GM18519 (cell line): ENCODE data around the gene BCL2.
"Not testable (repeated sequence)": the region's sequence is repeated elsewhere in the genome, so short reads cannot be mapped to it uniquely, and the experiment has no call there.

Source experiments
- ATAC-seq: cut with Tn5 transposase; IDR thresholded peaks from one replicate; pipeline ENCODE4 v1.9.1; 2021; ENCODE audit warnings: mild to moderate bottlenecking, moderate library complexity; ENCODE audit not compliant: unreplicated experiment, low FRiP score

The BCL2 gene

GRCh38 chr18:63238693-63239075, 80.9 kb downstream of the BCL2 start:
- no peak for ATAC-seq

DNA sequence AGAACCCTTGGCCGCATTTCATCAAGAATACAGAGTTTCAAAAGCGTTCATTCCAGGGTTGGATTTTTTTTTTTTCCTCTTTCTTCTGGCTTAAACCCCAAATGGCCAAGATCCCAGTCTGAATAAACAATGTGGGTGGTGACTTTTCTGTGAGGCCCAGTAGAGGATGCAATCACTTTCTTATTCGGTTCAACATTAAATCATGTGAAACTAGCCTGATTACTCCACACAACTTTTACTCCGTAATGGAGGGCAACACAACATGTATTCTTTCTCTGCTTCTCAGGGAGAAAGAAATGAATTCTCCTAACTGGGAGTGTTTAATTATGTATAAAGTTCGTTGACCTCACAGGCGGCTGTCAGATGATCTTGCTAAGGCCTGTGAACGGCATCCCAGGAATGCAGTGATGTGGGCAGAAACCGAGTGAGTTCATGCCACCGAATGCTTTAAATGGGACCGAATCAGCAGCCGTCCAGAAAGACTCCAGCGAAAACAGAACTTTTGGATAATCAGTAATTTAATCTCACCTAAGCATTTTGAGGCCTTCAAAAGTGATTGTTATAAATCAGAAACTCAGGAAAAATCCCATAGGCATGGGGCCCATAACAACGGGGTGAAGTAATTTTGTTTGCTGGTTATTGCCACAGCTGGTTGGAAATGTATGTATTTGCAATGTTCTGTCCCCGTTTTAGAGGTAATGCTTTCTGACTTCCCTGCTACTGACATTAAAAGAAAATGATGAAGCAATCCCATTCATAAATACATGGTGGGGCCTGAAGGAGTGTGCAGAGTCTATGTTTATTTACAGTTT, 81.5 kb downstream of the BCL2 start:
- no peak for ATAC-seq

DNA sequence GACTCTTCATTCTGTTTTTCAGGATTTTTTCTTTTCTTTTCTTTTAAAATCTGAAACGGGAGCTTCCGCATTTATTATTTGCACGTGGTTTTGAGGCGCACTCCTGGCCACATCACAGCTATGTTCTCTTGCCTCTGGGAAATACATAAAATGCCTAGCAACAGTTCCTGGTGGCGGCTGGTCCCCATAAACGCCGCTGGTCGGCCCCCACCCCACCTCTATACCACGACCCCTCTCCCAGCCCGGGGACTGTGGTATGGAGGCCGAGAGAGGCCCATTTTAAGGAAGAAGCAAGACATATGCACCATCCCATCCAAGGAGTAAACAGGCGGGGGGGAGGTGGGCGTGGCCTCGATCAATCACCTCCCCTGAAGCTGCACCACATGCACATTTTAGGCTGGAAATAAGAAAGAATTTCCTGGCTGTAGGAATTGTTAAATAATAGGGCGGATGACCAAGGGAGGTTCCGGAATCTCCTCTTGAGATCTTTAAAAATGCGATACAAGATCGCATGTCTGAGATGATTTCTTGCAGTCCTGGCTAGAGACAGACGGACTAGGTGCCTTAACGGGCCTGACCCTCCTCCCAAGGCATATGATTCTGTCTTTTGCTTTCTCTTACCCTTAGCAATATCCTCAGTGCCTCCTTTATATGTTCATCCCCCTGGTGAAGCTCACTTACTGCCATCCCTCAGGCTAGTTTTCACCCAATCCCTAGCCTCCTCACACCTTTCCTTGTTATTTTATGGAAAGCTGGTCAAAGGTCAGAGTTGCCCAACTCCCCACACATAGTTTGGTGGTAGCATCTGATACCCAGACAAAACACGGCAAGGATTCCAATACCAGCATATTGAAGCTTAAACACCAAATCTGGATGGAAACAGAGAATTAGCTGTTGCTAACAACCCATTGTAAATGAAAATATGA, 82.4 kb downstream of the BCL2 start:
- no peak for ATAC-seq

GRCh38 chr18:63236406-63236805, 83.2 kb downstream of the BCL2 start:
- no peak for ATAC-seq

GRCh38 chr18:63235920-63236319, 83.6 kb downstream of the BCL2 start:
- ATAC-seq, result not testable (repeated sequence)

- ATAC-seq, result no peak
Observed at GRCh38 chr18:63234841-63235240, 84.7 kb downstream of the BCL2 start.

DNA sequence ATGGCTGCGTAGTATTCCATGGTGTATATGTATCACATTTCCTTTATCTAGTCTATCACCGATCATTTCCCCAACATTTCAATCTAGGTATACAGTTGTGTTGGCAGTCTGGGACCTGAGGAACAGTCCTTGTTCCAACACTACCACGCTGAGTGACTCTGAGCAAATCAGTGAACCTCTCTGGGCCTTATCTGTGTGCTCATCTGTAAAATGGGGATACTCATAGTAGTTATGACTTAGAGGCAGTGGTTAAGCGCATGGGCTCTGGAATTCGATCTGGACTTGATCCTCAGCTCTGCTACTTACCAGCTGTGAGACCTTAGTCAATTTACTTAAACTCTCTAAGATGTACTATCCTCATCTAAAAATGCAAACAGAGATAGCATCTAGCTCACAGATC, 85.1 kb downstream of the BCL2 start:
- no peak for ATAC-seq

- no peak for ATAC-seq
Observed at GRCh38 chr18:63233334-63233733, 86.2 kb downstream of the BCL2 start.

DNA sequence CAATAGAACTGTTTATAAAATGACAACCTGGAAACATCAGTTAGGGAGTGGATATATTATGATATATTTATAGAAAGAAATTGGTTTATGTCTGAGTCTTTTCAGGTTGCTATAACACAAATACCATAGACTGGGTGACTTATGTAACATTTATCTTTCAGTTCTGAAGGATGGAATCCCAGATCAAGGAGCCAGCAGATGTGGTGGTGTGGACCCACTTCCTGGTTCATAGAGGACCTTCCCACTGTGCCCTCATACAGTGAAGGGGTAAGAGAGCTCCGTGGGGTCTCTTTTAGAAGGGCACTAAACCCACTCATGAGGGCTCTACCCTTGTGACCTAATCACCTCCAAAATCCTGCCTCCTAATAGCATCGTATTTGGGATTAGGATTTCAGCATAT, 86.7 kb downstream of the BCL2 start:
- ATAC-seq, result no peak

- no peak for ATAC-seq
Observed at GRCh38 chr18:63229971-63230370, 89.6 kb downstream of the BCL2 start.

DNA sequence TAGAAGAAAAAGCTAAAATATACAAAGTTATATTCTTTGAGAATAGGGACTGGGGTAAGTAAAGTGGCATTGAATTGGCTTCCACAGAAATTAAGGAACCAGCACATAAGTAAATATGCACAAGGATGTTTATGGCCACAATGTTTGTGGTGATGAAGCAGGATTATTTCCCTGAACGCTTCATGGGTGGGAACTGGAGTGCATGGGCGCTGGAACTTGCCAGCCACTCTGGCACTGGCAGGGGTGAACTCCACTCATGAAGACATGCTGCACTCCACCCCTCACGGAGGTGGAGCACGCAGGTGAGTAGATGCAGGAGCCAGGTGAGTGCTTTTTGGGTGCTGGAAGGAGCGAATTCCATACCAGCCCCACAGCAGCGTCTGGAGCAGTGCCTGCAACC, 94.1 kb downstream of the BCL2 start:
- no peak for ATAC-seq

DNA sequence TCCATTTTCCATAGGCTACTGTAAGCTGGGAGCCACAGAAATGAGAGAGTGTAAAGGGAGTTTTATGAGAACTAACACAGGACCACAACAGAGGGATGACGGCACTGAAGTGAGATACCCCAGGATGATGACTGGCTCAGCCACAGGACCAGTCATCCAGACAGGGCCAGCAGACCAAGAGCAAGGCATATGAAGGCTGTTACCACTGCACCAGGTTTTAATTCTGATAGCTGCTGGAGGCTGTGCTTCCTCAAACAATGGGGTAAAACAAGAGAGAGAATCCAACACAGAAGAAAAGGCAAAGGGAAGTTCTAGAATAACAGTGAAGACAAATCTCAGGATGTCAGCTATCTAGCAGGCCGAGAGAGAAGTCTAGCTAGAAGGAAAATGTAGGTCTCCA, 94.9 kb downstream of the BCL2 start:
- no peak for ATAC-seq

DNA sequence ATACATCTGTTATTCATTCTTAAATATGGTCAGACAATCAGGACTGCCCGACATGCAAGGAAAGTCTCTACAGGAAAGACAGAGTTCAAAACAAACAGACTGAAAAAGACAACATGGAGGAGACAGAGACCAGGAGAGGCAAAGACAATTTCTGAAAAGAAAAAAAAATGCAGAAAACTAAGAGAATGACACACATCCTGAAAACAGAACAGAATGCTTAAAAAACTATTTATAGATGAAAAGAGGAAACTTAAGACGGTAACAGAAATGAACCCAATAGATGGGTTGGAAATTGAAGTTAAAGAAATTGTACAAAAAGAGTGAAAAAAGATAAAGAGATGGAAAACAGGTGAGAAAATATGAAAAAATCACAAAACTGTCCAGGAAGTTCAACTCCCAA, 95.7 kb downstream of the BCL2 start:
- ATAC-seq, result no peak

DNA sequence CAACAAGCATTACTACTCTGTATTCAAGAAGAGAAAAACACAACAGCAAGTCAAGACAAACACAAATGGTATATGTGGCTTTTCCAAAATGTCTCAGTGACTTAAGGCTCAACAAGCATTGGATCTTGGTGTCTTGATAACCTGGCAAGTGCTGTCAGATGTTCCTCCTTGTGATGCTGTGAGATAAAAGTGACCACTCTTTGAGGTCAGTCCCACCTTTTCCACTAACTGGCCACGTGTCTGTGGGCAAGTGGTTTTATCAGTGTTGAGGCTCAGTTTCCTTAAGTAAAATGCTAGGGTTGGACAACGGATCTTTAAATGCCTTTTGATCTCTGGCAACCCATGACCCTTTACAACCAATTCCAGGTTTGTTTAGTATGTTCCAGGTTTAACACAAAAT, 98.7 kb downstream of the BCL2 start:
- ATAC-seq, result no peak

DNA sequence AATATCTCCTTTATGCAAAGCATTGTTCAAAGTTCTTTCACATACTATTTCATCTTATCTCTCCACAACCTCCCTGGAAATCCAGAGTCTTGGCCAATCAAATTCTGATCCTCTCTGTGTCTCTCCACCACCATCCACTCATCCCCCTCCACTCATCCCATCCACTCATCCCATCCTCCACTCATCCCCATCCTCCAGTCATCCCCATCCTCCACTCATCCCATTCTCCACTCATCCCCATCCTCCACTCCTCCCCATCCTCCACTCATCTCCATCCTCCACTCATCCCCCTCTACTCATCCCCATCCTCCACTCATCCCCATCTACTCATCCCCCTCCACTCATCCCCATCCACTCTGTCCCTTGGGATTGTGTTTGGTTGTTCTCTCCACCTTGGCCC, 101.1 kb downstream of the BCL2 start:
- ATAC-seq, result no peak

- peak; percentile 45 for ATAC-seq
Observed at GRCh38 chr18:63216516-63217311, 102.9 kb downstream of the BCL2 start.

DNA sequence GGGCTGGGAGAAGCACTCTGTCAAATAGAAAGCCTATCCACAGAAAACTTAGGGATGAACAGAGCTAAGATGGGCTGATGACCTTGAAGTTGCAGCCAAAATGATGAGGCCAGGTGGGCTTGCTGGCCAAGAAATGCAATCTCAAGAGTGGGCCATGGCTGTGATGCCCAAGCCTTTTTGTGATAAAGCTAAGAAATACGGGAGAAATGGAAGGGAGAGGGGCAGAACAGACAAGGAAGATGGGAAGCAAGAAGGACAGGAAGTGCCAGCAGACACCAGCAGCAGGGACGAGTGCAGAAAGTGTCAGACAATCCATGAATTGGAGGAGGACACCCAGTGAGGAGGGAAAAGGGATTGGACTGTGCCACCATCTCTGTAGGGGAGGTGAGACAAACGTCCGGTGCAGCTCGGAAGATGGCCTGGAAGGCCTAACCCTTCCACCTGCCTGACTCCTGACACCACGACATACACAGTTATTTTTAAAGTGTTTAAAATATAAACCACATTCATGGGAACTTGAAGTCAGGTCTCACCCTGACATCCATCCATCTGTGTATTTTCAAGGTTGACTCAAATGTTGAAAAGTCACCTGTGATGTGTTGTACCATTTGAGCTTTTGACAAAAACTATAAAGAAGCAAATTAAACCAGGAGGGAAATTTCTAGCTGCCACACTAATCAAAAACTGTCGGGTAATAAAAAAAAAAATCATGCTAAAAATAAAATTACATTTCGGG, 105.5 kb downstream of the BCL2 start:
- ATAC-seq, result no peak

DNA sequence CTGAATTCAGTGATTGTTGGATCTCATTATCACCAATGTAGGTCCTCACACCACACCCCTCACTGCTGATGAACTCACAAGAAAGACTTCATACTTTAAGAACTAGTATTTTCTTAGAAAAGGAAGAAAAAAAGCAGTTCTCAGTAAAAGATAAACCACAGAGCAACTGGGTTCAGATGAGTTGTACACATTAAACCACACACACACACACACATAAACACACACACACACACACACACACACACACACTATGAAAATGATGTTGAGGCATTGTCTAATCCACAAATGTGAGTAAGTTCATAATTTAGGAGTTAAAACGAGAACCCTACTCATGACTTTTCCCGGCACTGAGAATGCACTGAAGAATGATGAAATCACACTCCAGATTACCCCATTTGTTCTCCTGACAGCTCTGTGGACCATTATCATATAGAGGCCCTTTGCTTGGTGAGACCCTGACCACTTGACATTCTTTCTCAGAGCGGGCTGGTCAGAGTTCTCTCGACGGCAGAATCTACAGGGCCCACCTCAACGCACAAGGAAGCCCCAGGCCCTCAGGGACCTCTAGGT, 106.2 kb downstream of the BCL2 start:
- no peak for ATAC-seq

DNA sequence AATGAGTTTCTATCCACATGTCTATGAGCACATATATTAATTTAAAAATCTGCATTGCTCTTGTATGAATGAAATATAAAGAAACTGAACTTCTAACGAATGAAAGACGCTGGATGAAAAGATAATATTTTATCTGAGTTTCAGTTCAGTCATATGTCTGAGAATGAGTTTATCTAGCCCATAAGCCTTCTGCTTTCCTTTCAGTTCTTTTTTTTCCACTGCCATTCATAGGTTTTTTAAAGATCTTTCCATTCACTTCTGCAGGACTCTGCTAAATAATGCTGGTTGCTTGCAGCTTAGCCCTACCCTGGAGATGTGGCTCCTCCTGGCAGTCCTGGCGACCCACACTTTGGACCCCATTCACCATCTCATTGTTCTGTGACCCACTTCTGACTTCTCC, 109.0 kb downstream of the BCL2 start:
- no peak for ATAC-seq

- ATAC-seq, result no peak
Observed at GRCh38 chr18:63208676-63209075, 110.9 kb downstream of the BCL2 start.
